ENCODE measurements around the gene POLE4. TPM values are rescaled to one million over a fixed set of nuclear protein-coding genes. Genes with fewer than 3 reads are reported as not detected.

POLE4 gene
- total RNA-seq, 1 experiment from 2014 or later: 72.9 TPM

GRCh38 chr2:74991977-74992376, 33.5 kb downstream of the POLE4 start:
- Histone ChIP-seq H3K4me3 (ENCODE audit: low read length) (no peak overlapping the region), H3K9me3 (ENCODE audit: low read length) (no peaks in the 10 kb centered on the region), H3K79me2 (ENCODE audit: low read length) (no peaks in the 10 kb centered on the region), H3K9me2 (replicated peaks; ENCODE audit: insufficient read depth, low read length) (no peaks in the 10 kb centered on the region), H2AFZ (ENCODE audit: low read length) (no peak overlapping the region), H3K27ac (ENCODE audit: low read length) (no peak overlapping the region), H3K9ac (ENCODE audit: low read length) (no peak overlapping the region), H3K4me1 (ENCODE audit: low read length) (peaks cover 4% of the 10 kb centered on the region), H4K20me1 (ENCODE audit: insufficient read depth, low read depth, low read length) (no peaks in the 10 kb centered on the region; the same call in 1 of the 2 replicates), H3K36me3 (ENCODE audit: insufficient read depth, low read length) (no peaks in the 10 kb centered on the region), H3K27me3 (ENCODE audit: low read length) (no peaks in the 10 kb centered on the region), H3K4me2 (ENCODE audit: low read depth, low read length, poor library complexity, severe bottlenecking) (no peak overlapping the region)
- no peak for DNase-seq

- H3K9ac ChIP-seq (ENCODE audit: low read length): no peak overlapping the region
- H3K4me2 ChIP-seq (ENCODE audit: low read depth, low read length, poor library complexity, severe bottlenecking): no peak overlapping the region
- no peak overlapping the region for H3K4me3 ChIP-seq (ENCODE audit: low read length)
- H3K36me3 ChIP-seq (ENCODE audit: insufficient read depth, low read length): no peaks in the 10 kb centered on the region
- H3K79me2 ChIP-seq (ENCODE audit: low read length): no peaks in the 10 kb centered on the region
- no peaks in the 10 kb centered on the region for H3K27me3 ChIP-seq (ENCODE audit: low read length)
- H3K9me2 ChIP-seq (replicated peaks; ENCODE audit: insufficient read depth, low read length): no peaks in the 10 kb centered on the region
- H3K9me3 ChIP-seq (ENCODE audit: low read length): no peaks in the 10 kb centered on the region
- DNase-seq: no peak
- no peak overlapping the region for H2AFZ ChIP-seq (ENCODE audit: low read length)
- H3K4me1 ChIP-seq (ENCODE audit: low read length): no peaks in the 10 kb centered on the region
- no peak overlapping the region for H3K27ac ChIP-seq (ENCODE audit: low read length)
- H4K20me1 ChIP-seq (ENCODE audit: insufficient read depth, low read depth, low read length): no peaks in the 10 kb centered on the region; the same call in 1 of the 2 replicates
These were observed 41.0 kb downstream of the POLE4 start for GRCh38 chr2:74999468-74999867.

- H3K9me3 ChIP-seq (ENCODE audit: low read length): no peaks in the 10 kb centered on the region
- H3K27ac ChIP-seq (ENCODE audit: low read length): no peak overlapping the region
- H3K4me3 ChIP-seq (ENCODE audit: low read length): no peak overlapping the region
- no peak overlapping the region for H2AFZ ChIP-seq (ENCODE audit: low read length)
- H3K4me1 ChIP-seq (ENCODE audit: low read length): no peaks in the 10 kb centered on the region
- H3K36me3 ChIP-seq (ENCODE audit: insufficient read depth, low read length): no peaks in the 10 kb centered on the region
- H3K4me2 ChIP-seq (ENCODE audit: low read depth, low read length, poor library complexity, severe bottlenecking): no peak overlapping the region
- no peaks in the 10 kb centered on the region for H3K27me3 ChIP-seq (ENCODE audit: low read length)
- H3K9me2 ChIP-seq (replicated peaks; ENCODE audit: insufficient read depth, low read length): no peaks in the 10 kb centered on the region
- H3K9ac ChIP-seq (ENCODE audit: low read length): no peak overlapping the region
- H3K79me2 ChIP-seq (ENCODE audit: low read length): no peaks in the 10 kb centered on the region
- DNase-seq: no peak
- H4K20me1 ChIP-seq (ENCODE audit: insufficient read depth, low read depth, low read length): no peaks in the 10 kb centered on the region
These were observed 43.6 kb downstream of the POLE4 start for GRCh38 chr2:75002007-75002406.

DNA sequence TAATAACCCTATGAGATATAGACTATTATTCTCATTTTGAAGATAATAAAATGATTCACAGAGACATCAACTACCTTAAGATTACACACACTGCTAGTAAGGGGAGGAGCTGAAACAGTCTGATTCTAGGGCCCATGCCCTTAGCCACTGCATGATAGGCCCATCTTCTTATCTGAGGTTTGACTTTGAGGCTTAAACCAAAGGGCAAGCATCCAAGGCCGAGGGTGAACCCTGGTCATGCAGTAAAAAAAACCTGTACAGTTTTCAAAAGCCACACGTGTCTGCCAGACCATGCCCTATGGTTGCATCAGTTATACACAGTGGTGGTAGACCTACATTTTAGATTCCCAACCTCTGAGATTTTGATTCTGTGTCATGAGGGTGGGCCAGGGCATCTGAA, 44.8 kb downstream of the POLE4 start:
- H3K9me2 ChIP-seq (replicated peaks; ENCODE audit: insufficient read depth, low read length): no peaks in the 10 kb centered on the region
- H3K9ac ChIP-seq (ENCODE audit: low read length): no peak overlapping the region
- no peak overlapping the region for H3K27ac ChIP-seq (ENCODE audit: low read length)
- no peaks in the 10 kb centered on the region for H3K27me3 ChIP-seq (ENCODE audit: low read length)
- H3K4me2 ChIP-seq (ENCODE audit: low read depth, low read length, poor library complexity, severe bottlenecking): no peak overlapping the region
- no peaks in the 10 kb centered on the region for H3K36me3 ChIP-seq (ENCODE audit: insufficient read depth, low read length)
- H3K9me3 ChIP-seq (ENCODE audit: low read length): no peaks in the 10 kb centered on the region
- no peaks in the 10 kb centered on the region for H3K4me1 ChIP-seq (ENCODE audit: low read length)
- DNase-seq: no peak
- H3K4me3 ChIP-seq (ENCODE audit: low read length): no peak overlapping the region
- no peaks in the 10 kb centered on the region for H3K79me2 ChIP-seq (ENCODE audit: low read length)
- H4K20me1 ChIP-seq (ENCODE audit: insufficient read depth, low read depth, low read length): no peaks in the 10 kb centered on the region
- H2AFZ ChIP-seq (ENCODE audit: low read length): no peak overlapping the region

- Histone ChIP-seq H3K27me3 (ENCODE audit: low read length) (no peaks in the 10 kb centered on the region), H3K9ac (ENCODE audit: low read length) (no peak overlapping the region), H3K9me2 (replicated peaks; ENCODE audit: insufficient read depth, low read length) (no peaks in the 10 kb centered on the region)
These were observed 45.3 kb downstream of the POLE4 start for GRCh38 chr2:75003773-75004172.

GRCh38 chr2:75006041-75006440, 47.6 kb downstream of the POLE4 start:
- no peak for DNase-seq
- Histone ChIP-seq H3K9me3 (ENCODE audit: low read length) (no peaks in the 10 kb centered on the region), H3K4me2 (ENCODE audit: low read depth, low read length, poor library complexity, severe bottlenecking) (no peak overlapping the region), H3K9ac (ENCODE audit: low read length) (no peak overlapping the region), H3K27ac (ENCODE audit: low read length) (no peak overlapping the region), H4K20me1 (ENCODE audit: insufficient read depth, low read depth, low read length) (no peaks in the 10 kb centered on the region), H3K79me2 (ENCODE audit: low read length) (no peaks in the 10 kb centered on the region), H3K4me3 (ENCODE audit: low read length) (no peak overlapping the region), H2AFZ (ENCODE audit: low read length) (no peak overlapping the region), H3K27me3 (ENCODE audit: low read length) (no peaks in the 10 kb centered on the region), H3K9me2 (replicated peaks; ENCODE audit: insufficient read depth, low read length) (no peaks in the 10 kb centered on the region), H3K36me3 (ENCODE audit: insufficient read depth, low read length) (no peaks in the 10 kb centered on the region), H3K4me1 (ENCODE audit: low read length) (no peaks in the 10 kb centered on the region)

More at GRCh38 chr2:75003773-75004172, 45.3 kb downstream of the POLE4 start:
- Histone ChIP-seq H3K27ac (ENCODE audit: low read length) (no peak overlapping the region), H3K9me3 (ENCODE audit: low read length) (no peaks in the 10 kb centered on the region), H3K4me3 (ENCODE audit: low read length) (no peak overlapping the region), H3K4me2 (ENCODE audit: low read depth, low read length, poor library complexity, severe bottlenecking) (no peak overlapping the region), H3K79me2 (ENCODE audit: low read length) (no peaks in the 10 kb centered on the region), H2AFZ (ENCODE audit: low read length) (no peak overlapping the region), H3K36me3 (ENCODE audit: insufficient read depth, low read length) (no peaks in the 10 kb centered on the region), H4K20me1 (ENCODE audit: insufficient read depth, low read depth, low read length) (no peaks in the 10 kb centered on the region), H3K4me1 (ENCODE audit: low read length) (no peaks in the 10 kb centered on the region)
- DNase-seq: peak; percentile 52

GRCh38 chr2:75007061-75007460, 48.6 kb downstream of the POLE4 start:
- Histone ChIP-seq H3K27me3 (ENCODE audit: low read length) (no peaks in the 10 kb centered on the region), H3K79me2 (ENCODE audit: low read length) (no peaks in the 10 kb centered on the region), H3K9me2 (replicated peaks; ENCODE audit: insufficient read depth, low read length) (no peaks in the 10 kb centered on the region), H3K9me3 (ENCODE audit: low read length) (no peaks in the 10 kb centered on the region), H3K4me3 (ENCODE audit: low read length) (no peak overlapping the region), H3K4me2 (ENCODE audit: low read depth, low read length, poor library complexity, severe bottlenecking) (no peak overlapping the region), H3K9ac (ENCODE audit: low read length) (no peak overlapping the region), H3K4me1 (ENCODE audit: low read length) (no peaks in the 10 kb centered on the region), H3K36me3 (ENCODE audit: insufficient read depth, low read length) (no peaks in the 10 kb centered on the region), H4K20me1 (ENCODE audit: insufficient read depth, low read depth, low read length) (no peaks in the 10 kb centered on the region), H3K27ac (ENCODE audit: low read length) (no peak overlapping the region), H2AFZ (ENCODE audit: low read length) (no peak overlapping the region)
- DNase-seq: no peak

DNA sequence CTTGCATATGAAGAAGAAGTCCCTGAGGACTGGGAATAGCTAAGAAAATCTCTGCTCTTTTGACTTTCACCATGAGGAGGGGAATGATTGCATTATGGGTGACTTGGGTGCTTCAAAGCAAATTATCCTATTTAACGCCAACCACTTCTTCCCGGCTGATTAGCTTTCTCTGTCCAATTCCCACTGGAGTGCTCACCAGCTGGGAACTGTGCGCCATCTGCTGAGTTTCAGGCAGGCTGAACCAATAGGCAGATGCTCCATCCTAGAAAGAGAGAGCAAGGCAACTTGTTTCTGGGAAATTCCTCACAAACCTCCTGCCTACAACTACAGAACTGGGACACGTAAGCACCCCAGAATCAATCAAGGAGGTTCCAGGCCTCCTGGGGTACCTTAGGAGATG, 49.4 kb downstream of the POLE4 start:
- Histone ChIP-seq H3K79me2 (ENCODE audit: low read length) (no peaks in the 10 kb centered on the region), H3K27me3 (ENCODE audit: low read length) (no peaks in the 10 kb centered on the region), H3K4me2 (ENCODE audit: low read depth, low read length, poor library complexity, severe bottlenecking) (no peak overlapping the region), H3K9me2 (replicated peaks; ENCODE audit: insufficient read depth, low read length) (no peaks in the 10 kb centered on the region), H2AFZ (ENCODE audit: low read length) (no peak overlapping the region), H3K27ac (ENCODE audit: low read length) (no peak overlapping the region), H3K4me1 (ENCODE audit: low read length) (no peaks in the 10 kb centered on the region), H3K4me3 (ENCODE audit: low read length) (no peak overlapping the region), H3K36me3 (ENCODE audit: insufficient read depth, low read length) (no peaks in the 10 kb centered on the region), H3K9ac (ENCODE audit: low read length) (no peak overlapping the region), H3K9me3 (ENCODE audit: low read length) (no peaks in the 10 kb centered on the region), H4K20me1 (ENCODE audit: insufficient read depth, low read depth, low read length) (no peaks in the 10 kb centered on the region)
- DNase-seq: no peak

DNA sequence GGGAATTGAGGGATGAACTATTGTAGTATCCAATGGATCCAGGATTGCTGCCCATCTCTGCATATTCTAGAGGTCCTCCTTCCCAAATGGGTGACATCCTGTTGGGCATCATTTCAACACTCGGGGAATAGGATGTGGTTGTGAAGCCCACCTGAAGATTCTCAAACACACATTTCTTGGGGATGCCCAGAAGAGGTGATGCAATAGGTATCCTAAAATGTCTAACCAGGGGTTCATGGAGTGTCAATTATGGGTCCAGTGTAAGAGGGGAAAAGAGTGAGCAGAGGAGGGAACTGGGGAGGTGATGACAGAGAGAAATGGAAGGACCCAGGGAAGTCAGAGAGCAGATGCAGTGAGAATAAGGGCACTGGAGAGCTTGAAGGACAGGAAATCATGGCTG, 52.1 kb downstream of the POLE4 start:
- Histone ChIP-seq H3K9me2 (replicated peaks; ENCODE audit: insufficient read depth, low read length) (no peaks in the 10 kb centered on the region), H3K9ac (ENCODE audit: low read length) (no peak overlapping the region), H3K9me3 (ENCODE audit: low read length) (no peaks in the 10 kb centered on the region), H3K27ac (ENCODE audit: low read length) (no peak overlapping the region), H4K20me1 (ENCODE audit: insufficient read depth, low read depth, low read length) (no peaks in the 10 kb centered on the region), H2AFZ (ENCODE audit: low read length) (no peak overlapping the region), H3K36me3 (ENCODE audit: insufficient read depth, low read length) (no peaks in the 10 kb centered on the region), H3K27me3 (ENCODE audit: low read length) (no peaks in the 10 kb centered on the region), H3K4me1 (ENCODE audit: low read length) (no peaks in the 10 kb centered on the region), H3K4me3 (ENCODE audit: low read length) (no peak overlapping the region), H3K79me2 (ENCODE audit: low read length) (no peaks in the 10 kb centered on the region), H3K4me2 (ENCODE audit: low read depth, low read length, poor library complexity, severe bottlenecking) (no peak overlapping the region)
- DNase-seq: no peak

Data from Karpas-422 (cell line).